ENCODE data around the gene SPAG9.

SPAG9 gene

DNA sequence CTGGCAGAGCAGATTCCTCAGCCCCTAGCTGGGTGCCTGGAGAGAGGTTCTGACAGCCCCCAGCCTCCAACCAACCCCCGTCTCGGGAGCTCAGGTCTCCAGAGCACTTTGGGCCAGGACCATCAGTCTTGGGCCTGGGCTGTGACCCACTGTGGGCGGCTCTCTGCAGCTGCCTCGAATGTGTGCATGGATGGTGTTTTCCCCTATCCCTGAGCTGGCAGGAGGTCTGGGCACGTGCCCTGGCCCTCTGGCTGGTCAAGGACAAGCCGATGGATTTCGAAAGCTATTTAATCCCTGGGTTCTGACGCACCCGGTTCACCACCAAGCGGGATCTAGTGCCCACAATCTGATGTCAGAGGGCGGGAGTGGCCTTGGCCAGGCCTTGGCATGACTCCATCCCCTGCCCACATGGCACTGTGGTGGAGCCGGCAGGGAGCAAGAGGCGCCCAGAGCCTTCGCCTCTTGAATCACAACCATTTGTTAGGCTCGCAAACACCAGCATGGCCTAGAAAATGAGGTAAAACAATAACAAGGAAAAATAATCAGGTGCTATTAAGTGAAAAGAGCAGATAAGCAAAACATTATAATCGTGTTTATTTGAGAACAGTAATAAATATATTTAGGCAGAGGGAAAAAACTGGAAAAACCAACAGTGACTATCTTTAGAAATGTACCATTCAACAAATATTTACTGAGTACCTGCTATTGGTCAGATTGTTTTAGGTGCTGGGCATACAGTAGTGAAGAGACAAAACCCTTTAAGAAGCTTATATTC, 185.3 kb downstream of the SPAG9 start:
- TF ChIP-seq, protein P1, sequence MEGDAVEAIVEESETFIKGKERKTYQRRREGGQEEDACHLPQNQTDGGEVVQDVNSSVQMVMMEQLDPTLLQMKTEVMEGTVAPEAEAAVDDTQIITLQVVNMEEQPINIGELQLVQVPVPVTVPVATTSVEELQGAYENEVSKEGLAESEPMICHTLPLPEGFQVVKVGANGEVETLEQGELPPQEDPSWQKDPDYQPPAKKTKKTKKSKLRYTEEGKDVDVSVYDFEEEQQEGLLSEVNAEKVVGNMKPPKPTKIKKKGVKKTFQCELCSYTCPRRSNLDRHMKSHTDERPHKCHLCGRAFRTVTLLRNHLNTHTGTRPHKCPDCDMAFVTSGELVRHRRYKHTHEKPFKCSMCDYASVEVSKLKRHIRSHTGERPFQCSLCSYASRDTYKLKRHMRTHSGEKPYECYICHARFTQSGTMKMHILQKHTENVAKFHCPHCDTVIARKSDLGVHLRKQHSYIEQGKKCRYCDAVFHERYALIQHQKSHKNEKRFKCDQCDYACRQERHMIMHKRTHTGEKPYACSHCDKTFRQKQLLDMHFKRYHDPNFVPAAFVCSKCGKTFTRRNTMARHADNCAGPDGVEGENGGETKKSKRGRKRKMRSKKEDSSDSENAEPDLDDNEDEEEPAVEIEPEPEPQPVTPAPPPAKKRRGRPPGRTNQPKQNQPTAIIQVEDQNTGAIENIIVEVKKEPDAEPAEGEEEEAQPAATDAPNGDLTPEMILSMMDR (IDR thresholded peaks at IDR 0.05; ENCODE audit: borderline replicate concordance, insufficient read depth, low read depth, low read length), result no peak
- no peak overlapping the region for H3K4me3 ChIP-seq (ENCODE audit: low read depth, low read length)

DNA sequence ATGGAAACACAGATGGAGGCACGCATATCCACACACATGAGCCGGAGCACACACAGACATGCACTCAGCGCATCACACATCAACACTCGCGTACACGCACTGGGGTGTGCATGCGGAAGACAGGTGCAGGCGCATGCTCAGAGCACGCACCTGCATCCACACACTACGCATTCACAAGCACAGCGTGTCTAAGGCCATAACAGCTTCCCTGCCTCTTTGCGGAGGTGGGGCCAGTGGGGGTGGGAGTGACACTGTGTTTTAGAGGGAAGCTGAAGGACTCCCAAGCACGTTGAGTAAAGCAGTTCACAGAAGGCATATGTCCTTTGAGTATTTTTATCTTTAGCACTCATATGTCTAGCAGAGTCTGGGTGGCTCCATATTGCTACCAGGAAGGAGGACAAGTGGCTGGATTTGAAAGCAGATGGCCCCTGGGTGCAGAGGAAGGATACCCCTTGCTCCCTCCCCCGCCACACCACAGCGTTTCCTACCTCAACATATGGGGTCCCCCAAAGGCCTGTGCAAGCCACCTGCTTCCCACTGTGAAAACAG, 185.9 kb downstream of the SPAG9 start:
- TF ChIP-seq, protein P1 (IDR thresholded peaks at IDR 0.05; ENCODE audit: borderline replicate concordance, insufficient read depth, low read depth, low read length), result no peak
- no peak overlapping the region for H3K4me3 ChIP-seq (ENCODE audit: low read depth, low read length)

DNA sequence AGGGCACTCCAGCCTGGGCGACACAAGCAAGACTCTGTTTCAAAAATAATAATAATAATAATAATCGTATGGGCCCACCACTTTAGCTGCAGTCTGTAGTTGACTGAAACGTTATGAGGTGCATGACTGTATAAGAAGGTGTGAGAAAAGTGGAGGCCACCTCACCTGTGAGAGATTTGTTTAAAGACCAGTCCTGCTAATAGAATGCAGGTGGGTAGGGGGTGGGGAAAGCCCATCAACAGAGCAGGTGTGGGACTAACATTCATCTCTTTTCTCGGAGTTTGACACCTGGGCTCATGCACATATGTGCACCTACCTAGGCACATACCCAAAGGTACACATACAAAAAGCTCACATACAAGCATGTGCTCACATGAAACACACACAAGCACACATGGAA, 186.5 kb downstream of the SPAG9 start:
- TF ChIP-seq, protein P1 (IDR thresholded peaks at IDR 0.05; ENCODE audit: borderline replicate concordance, insufficient read depth, low read depth, low read length), result no peak
- no peak overlapping the region for H3K4me3 ChIP-seq (ENCODE audit: low read depth, low read length)

DNA sequence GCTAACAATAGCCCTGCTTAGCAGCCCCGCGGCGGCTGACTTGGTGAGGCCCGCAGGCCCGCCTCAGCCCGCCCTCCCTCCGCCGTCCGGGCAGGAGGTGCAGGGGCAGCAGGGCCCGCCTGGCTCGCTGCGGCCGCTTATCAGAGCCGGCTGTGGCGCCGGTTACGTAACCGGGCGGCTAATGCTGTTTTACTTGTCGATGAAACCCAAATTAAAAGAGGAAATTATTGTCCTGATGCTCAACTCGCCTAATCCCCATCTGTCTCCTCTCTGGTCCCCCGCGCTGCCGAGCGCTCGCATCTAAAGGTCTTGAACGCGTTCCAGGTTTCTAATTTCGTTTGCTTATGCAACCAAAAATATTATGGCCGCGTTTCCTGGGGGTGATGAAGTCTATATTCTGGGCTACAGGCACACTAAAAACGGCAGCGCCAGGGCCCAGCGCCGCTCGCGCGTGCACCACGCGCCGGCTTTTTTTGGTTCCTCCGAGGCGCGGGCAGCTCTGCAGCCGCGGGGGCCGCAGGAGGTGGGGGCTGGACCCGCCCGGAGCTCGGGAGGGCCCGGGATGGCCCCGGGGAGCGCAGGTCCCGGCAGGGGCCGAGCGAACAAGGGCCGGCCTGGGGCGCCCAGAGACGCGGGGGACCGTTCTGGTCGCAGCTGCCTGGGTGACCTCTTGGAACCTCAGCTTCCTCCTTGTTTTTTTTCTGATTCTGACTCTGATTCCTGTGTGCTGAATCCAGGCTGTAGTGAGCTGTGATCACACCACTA, 189.3 kb downstream of the SPAG9 start:
- TF ChIP-seq, protein P1 (IDR thresholded peaks at IDR 0.05; ENCODE audit: borderline replicate concordance, insufficient read depth, low read depth, low read length), result no peak
- H3K4me3 ChIP-seq (ENCODE audit: low read depth, low read length), result peak overlapping the region; percentile 14

DNA sequence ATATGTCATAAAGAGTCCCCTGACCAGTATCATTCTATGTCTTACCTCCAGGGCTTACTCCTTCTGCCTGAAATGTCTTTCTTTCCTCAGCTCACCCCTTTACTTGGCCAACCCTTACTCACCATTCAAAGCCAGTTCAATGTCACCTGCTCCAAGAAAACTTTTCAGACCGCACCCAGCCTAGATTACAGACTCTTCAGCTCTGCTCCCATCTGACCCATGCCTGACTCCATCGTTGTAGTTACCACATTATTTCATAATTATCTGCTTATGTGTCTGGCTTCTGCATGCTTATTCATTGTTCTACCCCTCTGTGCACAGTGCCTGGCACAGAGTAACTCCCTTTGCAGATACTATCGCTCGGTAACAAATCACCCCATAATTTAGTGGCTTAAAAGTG, 192.0 kb downstream of the SPAG9 start:
- no peak overlapping the region for H3K4me3 ChIP-seq (ENCODE audit: low read depth, low read length)
- TF ChIP-seq, protein P1 (IDR thresholded peaks at IDR 0.05; ENCODE audit: borderline replicate concordance, insufficient read depth, low read depth, low read length), result no peak

DNA sequence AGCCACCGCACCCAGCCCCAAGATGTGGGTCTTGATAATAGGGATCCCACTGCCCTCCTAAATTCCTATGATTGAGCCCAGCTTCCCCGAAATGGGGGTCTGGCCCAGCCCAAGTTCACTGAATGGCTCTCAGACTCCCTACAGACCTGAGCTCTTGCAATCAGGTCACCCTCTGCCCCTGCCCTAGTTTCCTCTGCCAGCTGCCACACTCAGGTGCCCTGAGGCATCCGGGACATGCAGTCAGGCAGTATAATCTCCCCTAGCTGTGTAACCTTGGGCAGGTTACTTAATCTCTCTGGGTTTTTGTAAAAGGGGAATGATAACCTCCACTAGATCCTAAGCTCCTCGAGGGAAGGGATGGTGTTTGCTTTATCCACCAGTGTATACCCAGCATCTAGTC, 193.4 kb downstream of the SPAG9 start:
- TF ChIP-seq, protein P1 (IDR thresholded peaks at IDR 0.05; ENCODE audit: borderline replicate concordance, insufficient read depth, low read depth, low read length), result no peak
- H3K4me3 ChIP-seq (ENCODE audit: low read depth, low read length), result no peak overlapping the region

Data from GM12875 (cell line).